ENCODE results near the gene C1orf167.
A peak's percentile ranks its signal among the peaks of the same experiment; 100 is the strongest.
"Not testable (repeated sequence)": the region's sequence is repeated elsewhere in the genome, so short reads cannot be mapped to it uniquely, and the experiment has no call there.

Gene C1orf167

GRCh38 chr1:11803924-11804665, 42.1 kb downstream of the C1orf167 start:
- Histone ChIP-seq H3K4me1 (ENCODE audit: control insufficient read depth, low read depth, low read length) (peaks cover 12% of the 10 kb centered on the region), H3K79me2 (ENCODE audit: control insufficient read depth, insufficient read depth, low read length) (peaks cover 25% of the 10 kb centered on the region)
- no CpG with 5 or more reads among the region's 9 CpGs for WGBS (ENCODE audit: extremely low coverage, insufficient coverage, low lambda C conversion rate)

GRCh38 chr1:11804666-11805421, 42.9 kb downstream of the C1orf167 start:
- Histone ChIP-seq H3K18ac (ENCODE audit: low read length) (peak overlapping the region; percentile 25), H3K56ac (ENCODE audit: low read length) (peak overlapping the region; percentile 99), H4K8ac (ENCODE audit: low read depth, low read length) (no peak overlapping the region), H4K5ac (ENCODE audit: low read length) (no peak overlapping the region), H3K27me3 (ENCODE audit: insufficient read depth, low read length, poor library complexity) (no peaks in the 10 kb centered on the region), H2AK5ac (ENCODE audit: low read length) (peak overlapping the region; percentile 83), H3K4me2 (ENCODE audit: low read length) (peak overlapping the region; percentile 95), H3K36me3 (ENCODE audit: control insufficient read depth, insufficient read depth, low read length) (peaks cover 5% of the 10 kb centered on the region), H3K27ac (ENCODE audit: low read depth, low read length) (peak overlapping the region; percentile 95), H3K79me1 (ENCODE audit: low read length) (peaks cover 15% of the 10 kb centered on the region), H3K4ac (ENCODE audit: low read depth, low read length) (peak overlapping the region; percentile 4), H2BK15ac (replicated peaks; ENCODE audit: low read depth) (no peak overlapping the region), H3K23ac (ENCODE audit: low read length) (no peak overlapping the region), H2BK5ac (ENCODE audit: low read length) (peak overlapping the region; percentile 78), H2BK120ac (ENCODE audit: low read depth, low read length) (peak overlapping the region; percentile 16), H3K79me2 (ENCODE audit: control insufficient read depth, insufficient read depth, low read length) (peaks cover 27% of the 10 kb centered on the region), H3K9ac (ENCODE audit: low read length) (peak overlapping the region; percentile 96), H3K4me3 (ENCODE audit: low read length) (peak overlapping the region; percentile 84), H3K4me1 (ENCODE audit: control insufficient read depth, low read depth, low read length) (peaks cover 12% of the 10 kb centered on the region)
- no CpG with 5 or more reads among the region's 17 CpGs for WGBS (ENCODE audit: extremely low coverage, insufficient coverage, low lambda C conversion rate)
- peak; percentile 31 for DNase-seq

More at GRCh38 chr1:11803924-11804665, 42.1 kb downstream of the C1orf167 start:
- not testable (repeated sequence) for H4K8ac ChIP-seq (ENCODE audit: low read depth, low read length); H3K27ac ChIP-seq (ENCODE audit: low read depth, low read length); H3K36me3 ChIP-seq (ENCODE audit: control insufficient read depth, insufficient read depth, low read length); H4K5ac ChIP-seq (ENCODE audit: low read length); H3K23ac ChIP-seq (ENCODE audit: low read length); H3K4me3 ChIP-seq (ENCODE audit: low read length); H3K27me3 ChIP-seq (ENCODE audit: insufficient read depth, low read length, poor library complexity); H3K18ac ChIP-seq (ENCODE audit: low read length); H3K4ac ChIP-seq (ENCODE audit: low read depth, low read length); DNase-seq; H2BK120ac ChIP-seq (ENCODE audit: low read depth, low read length); H2BK15ac ChIP-seq (replicated peaks; ENCODE audit: low read depth)
- Histone ChIP-seq H3K4me2 (ENCODE audit: low read length) (peak overlapping the region; percentile 70), H2AK5ac (ENCODE audit: low read length) (peak overlapping the region; percentile 69), H3K79me1 (ENCODE audit: low read length) (peaks cover 13% of the 10 kb centered on the region), H3K9ac (ENCODE audit: low read length) (peak overlapping the region; percentile 64), H3K56ac (ENCODE audit: low read length) (peak overlapping the region; percentile 64), H2BK5ac (ENCODE audit: low read length) (peak overlapping the region; percentile 30)

GRCh38 chr1:11805422-11806306, 43.7 kb downstream of the C1orf167 start, which contains the start of the genes CLCN6 and MTHFR:
Gene CLCN6 (plus strand): TSS chr1:11806191. CDS start chr1:11806263, 72 bp downstream.
Gene MTHFR (minus strand): TSS chr1:11805964. CDS start chr1:11803116, 2,848 bp downstream.
- H3K23ac ChIP-seq (ENCODE audit: low read length), result no peak within 1 kb of the TSS
- H3K79me1 ChIP-seq (ENCODE audit: low read length), result peaks cover 15% of the 10 kb centered on the region
- peak; percentile 100 for DNase-seq
- H3K18ac ChIP-seq (ENCODE audit: low read length), result peak within 1 kb of the TSS; percentile 55
- H3K56ac ChIP-seq (ENCODE audit: low read length), result peak within 1 kb of the TSS; percentile 99
- peak within 1 kb of the TSS; percentile 95 for H3K4me2 ChIP-seq (ENCODE audit: low read length)
- H4K8ac ChIP-seq (ENCODE audit: low read depth, low read length), result peak within 1 kb of the TSS; percentile 28
- no CpG with 5 or more reads among the region's 72 CpGs for WGBS (ENCODE audit: extremely low coverage, insufficient coverage, low lambda C conversion rate)
- peak within 1 kb of the TSS; percentile 85 for H2BK5ac ChIP-seq (ENCODE audit: low read length)
- H2BK120ac ChIP-seq (ENCODE audit: low read depth, low read length), result peak within 1 kb of the TSS; percentile 17
- no peak within 1 kb of the TSS for H4K5ac ChIP-seq (ENCODE audit: low read length)
- peak within 1 kb of the TSS; percentile 96 for H3K9ac ChIP-seq (ENCODE audit: low read length)
- peak within 1 kb of the TSS; percentile 41 for H3K4ac ChIP-seq (ENCODE audit: low read depth, low read length)
- H3K4me3 ChIP-seq (ENCODE audit: low read length), result peak within 1 kb of the TSS; percentile 84
- peaks cover 27% of the 10 kb centered on the region for H3K79me2 ChIP-seq (ENCODE audit: control insufficient read depth, insufficient read depth, low read length)
- H2AK5ac ChIP-seq (ENCODE audit: low read length), result peak within 1 kb of the TSS; percentile 83
- H2BK15ac ChIP-seq (replicated peaks; ENCODE audit: low read depth), result no peak within 1 kb of the TSS
- H3K27me3 ChIP-seq (ENCODE audit: insufficient read depth, low read length, poor library complexity), result no peaks in the 10 kb centered on the region
- H3K36me3 ChIP-seq (ENCODE audit: control insufficient read depth, insufficient read depth, low read length), result peaks cover 4% of the 10 kb centered on the region
- H3K27ac ChIP-seq (ENCODE audit: low read depth, low read length), result peak within 1 kb of the TSS; percentile 95
- peaks cover 12% of the 10 kb centered on the region for H3K4me1 ChIP-seq (ENCODE audit: control insufficient read depth, low read depth, low read length)

- Histone ChIP-seq H3K27ac (ENCODE audit: low read depth, low read length) (peak overlapping the region; percentile 90), H3K4me1 (ENCODE audit: control insufficient read depth, low read depth, low read length) (peaks cover 12% of the 10 kb centered on the region), H3K56ac (ENCODE audit: low read length) (peak overlapping the region; percentile 95), H3K4me3 (ENCODE audit: low read length) (peak overlapping the region; percentile 72), H3K23ac (ENCODE audit: low read length) (no peak overlapping the region), H4K8ac (ENCODE audit: low read depth, low read length) (peak overlapping the region; percentile 28), H2AK5ac (ENCODE audit: low read length) (no peak overlapping the region), H3K18ac (ENCODE audit: low read length) (peak overlapping the region; percentile 55), H2BK120ac (ENCODE audit: low read depth, low read length) (peak overlapping the region; percentile 17), H3K79me1 (ENCODE audit: low read length) (peaks cover 15% of the 10 kb centered on the region), H2BK15ac (replicated peaks; ENCODE audit: low read depth) (no peak overlapping the region), H3K4ac (ENCODE audit: low read depth, low read length) (peak overlapping the region; percentile 41), H2BK5ac (ENCODE audit: low read length) (peak overlapping the region; percentile 72), H4K5ac (ENCODE audit: low read length) (no peak overlapping the region), H3K4me2 (ENCODE audit: low read length) (peak overlapping the region; percentile 32), H3K36me3 (ENCODE audit: control insufficient read depth, insufficient read depth, low read length) (peaks cover 2% of the 10 kb centered on the region), H3K9ac (ENCODE audit: low read length) (peak overlapping the region; percentile 85), H3K79me2 (ENCODE audit: control insufficient read depth, insufficient read depth, low read length) (peaks cover 27% of the 10 kb centered on the region), H3K27me3 (ENCODE audit: insufficient read depth, low read length, poor library complexity) (no peaks in the 10 kb centered on the region)
- DNase-seq, result peak; percentile 36
- no CpG with 5 or more reads among the region's 20 CpGs for WGBS (ENCODE audit: extremely low coverage, insufficient coverage, low lambda C conversion rate)
These were observed 44.4 kb downstream of the C1orf167 start for GRCh38 chr1:11806307-11806936.

- peak overlapping the region; percentile 32 for H3K4me2 ChIP-seq (ENCODE audit: low read length)
- H4K5ac ChIP-seq (ENCODE audit: low read length), result no peak overlapping the region
- H3K79me1 ChIP-seq (ENCODE audit: low read length), result peaks cover 13% of the 10 kb centered on the region
- no peak overlapping the region for H3K18ac ChIP-seq (ENCODE audit: low read length)
- DNase-seq, result no peak
- no peak overlapping the region for H2BK15ac ChIP-seq (replicated peaks; ENCODE audit: low read depth)
- H3K4ac ChIP-seq (ENCODE audit: low read depth, low read length), result no peak overlapping the region
- H3K27ac ChIP-seq (ENCODE audit: low read depth, low read length), result no peak overlapping the region
- no peaks in the 10 kb centered on the region for H3K27me3 ChIP-seq (ENCODE audit: insufficient read depth, low read length, poor library complexity)
- no peak overlapping the region for H2BK120ac ChIP-seq (ENCODE audit: low read depth, low read length)
- H4K8ac ChIP-seq (ENCODE audit: low read depth, low read length), result no peak overlapping the region
- H3K36me3 ChIP-seq (ENCODE audit: control insufficient read depth, insufficient read depth, low read length), result peaks cover 2% of the 10 kb centered on the region
- H3K79me2 ChIP-seq (ENCODE audit: control insufficient read depth, insufficient read depth, low read length), result peaks cover 27% of the 10 kb centered on the region
- no peak overlapping the region for H2AK5ac ChIP-seq (ENCODE audit: low read length)
- WGBS (ENCODE audit: extremely low coverage, insufficient coverage, low lambda C conversion rate), result no CpG with 5 or more reads among the region's 2 CpGs
- H3K4me1 ChIP-seq (ENCODE audit: control insufficient read depth, low read depth, low read length), result peaks cover 12% of the 10 kb centered on the region
- H3K23ac ChIP-seq (ENCODE audit: low read length), result no peak overlapping the region
- H2BK5ac ChIP-seq (ENCODE audit: low read length), result no peak overlapping the region
- no peak overlapping the region for H3K4me3 ChIP-seq (ENCODE audit: low read length)
- H3K56ac ChIP-seq (ENCODE audit: low read length), result peak overlapping the region; percentile 11
- peak overlapping the region; percentile 17 for H3K9ac ChIP-seq (ENCODE audit: low read length)
These were observed 45.1 kb downstream of the C1orf167 start for GRCh38 chr1:11807133-11807532.
